Measurements from ENCODE around the gene KRT31.

GRCh38 chr17:41404024-41404671, 6.7 kb upstream of the KRT31 start:
- no peak for TF ChIP-seq CTCF (IDR thresholded peaks at IDR 0.05)
- TF ChIP-seq POLR2A (IDR thresholded peaks at IDR 0.05), result no peak
